ENCODE data around the gene SLC12A8.
A peak's percentile ranks its signal among the peaks of the same experiment; 100 is the strongest.

SLC12A8 gene

GRCh38 chr3:125108833-125109535 lies 103.6 kb downstream of the SLC12A8 start:
- TF ChIP-seq CTCF (IDR thresholded peaks at IDR 0.05; ENCODE audit: low read length, missing control alignments) = no peak
- DNase-seq (ENCODE audit: low read depth) = no peak
- peak overlapping the region; percentile 20 for H3K4me3 ChIP-seq (replicated peaks; ENCODE audit: low read depth, low read length)

GRCh38 chr3:125107861-125108567 lies 104.5 kb downstream of the SLC12A8 start:
- DNase-seq (ENCODE audit: low read depth) = peak; percentile 83
- TF ChIP-seq CTCF (IDR thresholded peaks at IDR 0.05; ENCODE audit: low read length, missing control alignments) = no peak
- H3K4me3 ChIP-seq (replicated peaks; ENCODE audit: low read depth, low read length) = no peak overlapping the region

GRCh38 chr3:125107363-125107762 lies 105.2 kb downstream of the SLC12A8 start:
- H3K4me3 ChIP-seq (replicated peaks; ENCODE audit: low read depth, low read length) = no peak overlapping the region
- DNase-seq (ENCODE audit: low read depth) = no peak
- no peak for TF ChIP-seq CTCF (IDR thresholded peaks at IDR 0.05; ENCODE audit: low read length, missing control alignments)

GRCh38 chr3:125105116-125105515 lies 107.4 kb downstream of the SLC12A8 start:
- peak; percentile 50 for DNase-seq (ENCODE audit: low read depth)
- no peak for TF ChIP-seq CTCF (IDR thresholded peaks at IDR 0.05; ENCODE audit: low read length, missing control alignments)
- H3K4me3 ChIP-seq (replicated peaks; ENCODE audit: low read depth, low read length) = no peak overlapping the region

GRCh38 chr3:125104639-125105038 lies 107.9 kb downstream of the SLC12A8 start:
- TF ChIP-seq CTCF (IDR thresholded peaks at IDR 0.05; ENCODE audit: low read length, missing control alignments) = no peak
- DNase-seq (ENCODE audit: low read depth) = peak; percentile 78
- no peak overlapping the region for H3K4me3 ChIP-seq (replicated peaks; ENCODE audit: low read depth, low read length)

GRCh38 chr3:125103406-125103805 lies 109.1 kb downstream of the SLC12A8 start:
- no peak for DNase-seq (ENCODE audit: low read depth)

More at GRCh38 chr3:125103406-125103805, 109.1 kb downstream of the SLC12A8 start:
- H3K4me3 ChIP-seq (replicated peaks; ENCODE audit: low read depth, low read length) = no peak overlapping the region
- no peak for TF ChIP-seq CTCF (IDR thresholded peaks at IDR 0.05; ENCODE audit: low read length, missing control alignments)
